HT-29 (cell line): ENCODE data around the gene FRRS1L. TPM values are rescaled to one million over a fixed set of nuclear protein-coding genes. Genes with fewer than 3 reads are reported as not detected.
A peak's percentile ranks its signal among the peaks of the same experiment; 100 is the strongest.

Experiments
- DNase-seq: peaks from one replicate; pipeline ENCODE4 v3.0.0-alpha.2; 2015; ENCODE audit warnings: low spot score
- total RNA-seq: library from RNA; depleted of rRNA; stranded (reverse); fragments of >200 nt; shearing (Covaris generic); gene quantifications from 2 replicates; pipeline ENCODE4 v1.2.3, GENCODE V29; 2014

FRRS1L gene
- total RNA-seq, 1 experiment from 2014 or later = not detected

GRCh38 chr9:109176963-109177362 lies 9.9 kb upstream of the FRRS1L start:
- DNase-seq = no peak

- no peak for DNase-seq
These were observed 9.3 kb upstream of the FRRS1L start for GRCh38 chr9:109176386-109176785.

- no peak for DNase-seq
These were observed 5.9 kb upstream of the FRRS1L start for GRCh38 chr9:109172935-109173334.

- no peak for DNase-seq
These were observed 4.9 kb upstream of the FRRS1L start for GRCh38 chr9:109171926-109172325.

- DNase-seq = no peak
These were observed 1.1 kb upstream of the FRRS1L start for GRCh38 chr9:109168170-109168569.

- no peak for DNase-seq
These were observed 667 bp upstream of the FRRS1L start for GRCh38 chr9:109167716-109168115.

GRCh38 chr9:109166171-109166770 lies 778 bp downstream of the FRRS1L start:
- DNase-seq = no peak

- no peak for DNase-seq
These were observed 3.0 kb downstream of the FRRS1L start for GRCh38 chr9:109164042-109164441.

GRCh38 chr9:109163194-109163593 lies 3.9 kb downstream of the FRRS1L start:
- no peak for DNase-seq

GRCh38 chr9:109162677-109163076 lies 4.4 kb downstream of the FRRS1L start:
- DNase-seq = no peak

- no peak for DNase-seq
These were observed 5.6 kb downstream of the FRRS1L start for GRCh38 chr9:109161471-109161870.

GRCh38 chr9:109159583-109159982 lies 7.5 kb downstream of the FRRS1L start:
- no peak for DNase-seq

GRCh38 chr9:109158651-109159050 lies 8.4 kb downstream of the FRRS1L start:
- DNase-seq = no peak

- no peak for DNase-seq
These were observed 10.3 kb downstream of the FRRS1L start for GRCh38 chr9:109156708-109157107.

GRCh38 chr9:109150925-109151545 lies 16.0 kb downstream of the FRRS1L start:
- DNase-seq = no peak

- DNase-seq = no peak
These were observed 17.3 kb downstream of the FRRS1L start for GRCh38 chr9:109149722-109150121.

GRCh38 chr9:109149089-109149488 lies 18.0 kb downstream of the FRRS1L start:
- DNase-seq = no peak

- no peak for DNase-seq
These were observed 22.0 kb downstream of the FRRS1L start for GRCh38 chr9:109145051-109145450.

GRCh38 chr9:109143881-109144562 lies 23.0 kb downstream of the FRRS1L start:
- peak; percentile 42 for DNase-seq

- DNase-seq = no peak
These were observed 25.7 kb downstream of the FRRS1L start for GRCh38 chr9:109141375-109141774.

- no peak for DNase-seq
These were observed 27.2 kb downstream of the FRRS1L start for GRCh38 chr9:109139851-109140250.

GRCh38 chr9:109138421-109138820 lies 28.6 kb downstream of the FRRS1L start:
- DNase-seq = no peak

GRCh38 chr9:109134167-109134578 lies 32.9 kb downstream of the FRRS1L start:
- no peak for DNase-seq
